Suprapubic skin (tissue), 3 donors: Measurements from ENCODE around the gene CAMTA1.

Experiments
- CTCF ChIP-seq, 2 donors: fragments of 200-600 bp in 1 of 2; fragments of 450-650 bp in 1 of 2; sonication (generic) in 1 of 2; IDR thresholded peaks; one replicate each; pipeline ENCODE4 v1.5.1; 2016 to 2019; ENCODE audit warnings: antibody characterized with exemption in 2 of 2, mild to moderate bottlenecking in 1 of 2, moderate library complexity in 1 of 2
- POLR2AphosphoS5 ChIP-seq, 3 donors: sonication (generic); formaldehyde crosslinking; IDR thresholded peaks; one replicate each; pipeline ENCODE4 v1.6.1; 2017; ENCODE audit warnings: antibody characterized with exemption in 3 of 3

- no peak for TF ChIP-seq CTCF (IDR thresholded peaks at IDR 0.05)
- no peak for TF ChIP-seq POLR2AphosphoS5 (IDR thresholded peaks at IDR 0.05)
Measured at GRCh38 chr1:7338439-7338838, 553.2 kb downstream of the CAMTA1 start.
